ENCODE data around the gene METTL22.

METTL22 gene, protein sequence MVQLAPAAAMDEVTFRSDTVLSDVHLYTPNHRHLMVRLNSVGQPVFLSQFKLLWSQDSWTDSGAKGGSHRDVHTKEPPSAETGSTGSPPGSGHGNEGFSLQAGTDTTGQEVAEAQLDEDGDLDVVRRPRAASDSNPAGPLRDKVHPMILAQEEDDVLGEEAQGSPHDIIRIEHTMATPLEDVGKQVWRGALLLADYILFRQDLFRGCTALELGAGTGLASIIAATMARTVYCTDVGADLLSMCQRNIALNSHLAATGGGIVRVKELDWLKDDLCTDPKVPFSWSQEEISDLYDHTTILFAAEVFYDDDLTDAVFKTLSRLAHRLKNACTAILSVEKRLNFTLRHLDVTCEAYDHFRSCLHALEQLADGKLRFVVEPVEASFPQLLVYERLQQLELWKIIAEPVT

DNA sequence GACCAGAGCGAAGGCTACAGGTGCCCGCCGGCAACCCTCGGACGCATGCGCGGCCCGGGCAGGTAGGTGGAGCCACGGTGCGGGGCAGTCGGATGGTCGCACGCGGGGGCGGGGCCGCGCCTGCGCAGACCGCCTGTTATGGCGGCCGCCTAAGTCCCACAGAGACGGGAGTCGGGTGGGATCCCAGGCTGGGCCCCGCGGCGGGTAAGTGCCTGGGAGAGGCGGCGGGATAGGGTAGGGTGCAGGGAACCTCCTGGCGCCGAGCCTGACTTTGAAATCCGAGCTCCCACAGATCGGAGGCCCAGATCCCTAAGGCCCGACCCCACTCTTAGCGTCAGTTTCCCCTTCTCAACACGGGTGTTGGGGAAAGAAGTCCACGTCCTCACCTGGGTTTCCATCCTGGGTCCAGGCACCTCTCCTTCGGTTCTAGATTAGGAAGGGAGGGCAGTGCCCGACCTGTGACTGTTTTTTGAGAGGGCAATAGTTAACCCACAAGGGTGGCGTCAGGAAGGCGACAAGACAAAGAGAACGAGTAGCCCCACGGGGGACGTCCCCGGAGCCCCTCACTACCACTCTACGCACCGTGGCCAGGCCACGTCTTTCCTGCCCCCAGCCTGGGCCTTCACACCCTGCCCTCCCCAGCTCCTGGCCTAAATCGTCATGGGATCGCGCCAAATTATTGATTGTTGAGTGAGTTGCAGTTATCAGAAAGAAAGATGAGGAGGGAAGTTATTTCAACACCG lies at the start of gene METTL22:
Gene METTL22 (plus strand): TSS at position 127 of the 743 bp plus-strand sequence. CDS start 3,968 bp downstream, outside the sequence.
- TF ChIP-seq, protein P1, sequence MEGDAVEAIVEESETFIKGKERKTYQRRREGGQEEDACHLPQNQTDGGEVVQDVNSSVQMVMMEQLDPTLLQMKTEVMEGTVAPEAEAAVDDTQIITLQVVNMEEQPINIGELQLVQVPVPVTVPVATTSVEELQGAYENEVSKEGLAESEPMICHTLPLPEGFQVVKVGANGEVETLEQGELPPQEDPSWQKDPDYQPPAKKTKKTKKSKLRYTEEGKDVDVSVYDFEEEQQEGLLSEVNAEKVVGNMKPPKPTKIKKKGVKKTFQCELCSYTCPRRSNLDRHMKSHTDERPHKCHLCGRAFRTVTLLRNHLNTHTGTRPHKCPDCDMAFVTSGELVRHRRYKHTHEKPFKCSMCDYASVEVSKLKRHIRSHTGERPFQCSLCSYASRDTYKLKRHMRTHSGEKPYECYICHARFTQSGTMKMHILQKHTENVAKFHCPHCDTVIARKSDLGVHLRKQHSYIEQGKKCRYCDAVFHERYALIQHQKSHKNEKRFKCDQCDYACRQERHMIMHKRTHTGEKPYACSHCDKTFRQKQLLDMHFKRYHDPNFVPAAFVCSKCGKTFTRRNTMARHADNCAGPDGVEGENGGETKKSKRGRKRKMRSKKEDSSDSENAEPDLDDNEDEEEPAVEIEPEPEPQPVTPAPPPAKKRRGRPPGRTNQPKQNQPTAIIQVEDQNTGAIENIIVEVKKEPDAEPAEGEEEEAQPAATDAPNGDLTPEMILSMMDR (IDR thresholded peaks at IDR 0.05; ENCODE audit: low read depth, low read length), result no peak
- peak within 1 kb of the TSS; percentile 77 to 96 for H3K4me3 ChIP-seq (replicated peaks in 1 of 2; ENCODE audit: low read depth in 2 of 2, low read length in 2 of 2)

DNA sequence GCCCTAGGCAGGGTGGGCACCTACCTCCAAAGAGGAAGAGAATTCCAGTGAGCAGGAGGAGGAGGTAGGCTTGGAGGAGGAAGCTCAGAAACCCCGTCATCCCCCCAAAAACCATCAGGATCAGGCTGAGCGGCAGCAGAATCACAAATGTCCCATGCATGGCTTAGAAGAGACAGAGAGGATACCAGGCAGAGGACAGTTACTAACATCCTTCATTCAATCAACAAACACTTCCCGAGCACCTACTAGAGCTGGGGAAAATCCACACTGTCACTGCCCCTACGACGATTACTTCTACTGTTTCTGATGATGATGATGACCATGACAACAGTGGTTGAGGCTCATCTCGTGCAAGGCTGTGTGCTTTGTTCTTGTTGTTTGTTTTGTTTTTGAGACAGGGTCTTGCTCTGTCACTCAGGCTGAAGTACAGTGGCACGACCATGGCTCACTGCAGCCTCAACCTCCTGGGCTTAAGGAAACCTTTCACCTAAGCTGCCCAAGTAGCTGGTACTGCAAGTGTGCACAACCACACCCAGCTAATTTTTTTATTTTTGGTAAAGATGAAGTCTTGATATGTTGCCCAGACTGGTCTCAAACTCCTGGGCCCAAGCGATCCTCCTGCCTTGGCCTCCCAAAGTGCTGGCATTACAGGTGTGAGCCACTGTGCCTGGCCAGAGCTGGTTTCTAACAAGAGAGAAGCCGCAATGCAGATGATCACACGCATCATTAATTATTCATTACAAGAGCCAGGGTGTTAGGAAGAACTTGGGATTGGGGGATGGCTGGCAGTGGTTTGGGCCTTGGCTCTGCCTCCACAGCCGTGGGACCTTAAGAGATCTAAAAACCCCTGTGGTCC lies 49.2 kb upstream of the METTL22 start:
- no peak overlapping the region for H3K4me3 ChIP-seq (replicated peaks in 1 of 2; ENCODE audit: low read depth in 2 of 2, low read length in 2 of 2)
- TF ChIP-seq, protein P1 (IDR thresholded peaks at IDR 0.05; ENCODE audit: low read depth, low read length), result no peak
- no peak for DNase-seq (ENCODE audit: low read depth in 2 of 2)

More for the DNA sequence above, at the start of gene METTL22:
- peak; percentile 86 to 91 for DNase-seq (ENCODE audit: low read depth in 2 of 2)

DNA sequence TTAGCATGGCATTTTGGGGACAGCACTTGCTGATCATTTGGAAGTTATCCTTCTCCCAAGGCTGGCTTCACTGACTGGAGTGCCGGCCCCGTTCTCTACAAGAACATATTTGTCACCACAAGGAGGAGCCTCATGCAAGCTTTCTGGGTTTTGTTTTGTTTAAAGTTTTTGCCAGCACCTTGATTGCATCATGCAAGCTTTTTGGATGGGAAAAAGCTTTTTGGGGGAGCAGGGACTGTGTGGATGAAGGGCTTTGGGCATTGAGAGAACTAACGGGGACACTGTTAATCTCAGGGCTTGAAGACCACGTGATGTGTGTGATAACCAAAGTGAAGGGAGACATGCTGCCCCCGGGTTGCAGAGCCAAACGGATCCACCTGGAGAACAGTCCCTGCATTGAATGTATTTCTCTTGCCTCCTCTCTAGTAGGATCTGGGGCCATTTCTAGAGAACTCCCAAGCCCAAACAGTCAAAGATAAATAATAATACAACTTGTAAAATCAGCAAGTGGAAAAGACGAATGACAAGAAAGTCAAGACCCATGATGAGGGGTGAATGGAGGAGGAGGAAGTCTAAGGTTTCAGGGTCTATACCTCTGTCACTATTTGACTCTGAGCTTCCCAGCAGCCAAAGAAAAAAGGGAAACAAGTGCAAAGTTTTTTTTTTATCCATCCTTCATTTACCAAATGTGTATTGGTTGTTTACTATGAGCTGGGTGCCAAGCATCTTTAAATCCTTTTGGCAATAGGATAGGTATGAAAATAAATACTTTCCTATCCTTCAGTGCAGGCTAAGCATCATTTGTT lies 48.4 kb upstream of the METTL22 start:
- TF ChIP-seq, protein P1 (IDR thresholded peaks at IDR 0.05; ENCODE audit: low read depth, low read length), result peak; percentile 70
- H3K4me3 ChIP-seq (replicated peaks in 1 of 2; ENCODE audit: low read depth in 2 of 2, low read length in 2 of 2), result no peak overlapping the region
- DNase-seq (ENCODE audit: low read depth in 2 of 2), result peak; percentile 65 to 75

DNA sequence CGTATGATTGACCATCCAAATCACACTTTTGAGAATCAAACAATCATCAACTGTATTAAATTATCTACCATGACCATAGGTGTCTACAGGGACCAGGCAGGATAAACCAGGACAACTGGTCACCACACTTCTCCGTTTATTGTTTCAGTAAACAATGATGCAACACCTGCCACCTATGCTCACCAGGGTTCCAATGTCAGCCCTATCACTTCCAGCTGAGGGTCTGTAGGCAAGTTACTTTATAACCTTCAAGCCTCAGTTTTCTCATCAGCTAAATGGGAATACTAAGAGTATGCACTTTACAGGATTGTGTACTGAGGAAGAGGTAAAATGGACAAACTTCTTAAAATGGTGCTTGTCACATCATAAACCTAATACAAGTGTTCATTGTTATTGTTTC lies 46.1 kb upstream of the METTL22 start:
- H3K4me3 ChIP-seq (replicated peaks in 1 of 2; ENCODE audit: low read depth in 2 of 2, low read length in 2 of 2), result no peak overlapping the region
- TF ChIP-seq, protein P1 (IDR thresholded peaks at IDR 0.05; ENCODE audit: low read depth, low read length), result no peak
- DNase-seq (ENCODE audit: low read depth in 2 of 2), result no peak

DNA sequence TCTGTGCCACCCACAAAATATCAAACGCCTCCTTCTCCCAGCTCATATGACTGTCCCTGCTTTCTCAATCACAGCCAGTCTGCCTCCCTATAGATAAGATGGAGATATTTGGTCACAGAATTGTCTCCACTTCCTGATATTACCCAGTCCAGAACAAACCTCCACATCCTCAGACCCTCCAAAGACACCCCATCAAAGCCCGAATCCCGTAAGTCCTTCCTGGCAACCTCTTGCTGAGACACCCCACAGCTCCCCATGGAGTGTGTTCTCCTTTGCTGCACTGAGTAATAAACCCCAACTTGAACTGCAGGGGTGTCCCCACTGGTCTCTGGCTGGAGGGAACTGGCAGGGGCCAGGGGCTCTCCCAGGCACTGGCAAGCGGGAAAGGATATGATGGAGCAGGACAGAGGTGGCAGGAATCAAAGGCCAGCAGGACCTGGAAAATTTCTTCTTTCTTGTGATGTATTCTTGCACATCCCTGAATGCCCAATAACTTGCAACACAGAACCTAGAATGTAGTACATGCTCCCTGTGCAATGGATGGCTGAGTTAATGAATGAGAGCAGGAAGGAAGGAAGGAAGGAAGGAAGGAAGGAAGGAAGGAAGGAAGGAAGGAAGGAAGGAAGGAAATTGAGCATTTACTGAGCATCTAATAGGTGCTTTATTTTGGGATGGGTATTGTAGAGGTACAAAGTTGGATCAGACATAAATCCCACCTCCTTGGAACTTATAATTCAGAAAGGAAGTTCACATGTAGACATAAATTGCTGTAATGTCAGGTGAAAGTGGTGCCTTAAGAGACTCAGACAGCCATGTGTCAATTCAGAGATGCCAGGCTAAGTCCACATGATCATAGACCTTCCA lies 45.1 kb upstream of the METTL22 start:
- no peak overlapping the region for H3K4me3 ChIP-seq (replicated peaks in 1 of 2; ENCODE audit: low read depth in 2 of 2, low read length in 2 of 2)
- no peak for DNase-seq (ENCODE audit: low read depth in 2 of 2)
- TF ChIP-seq, protein P1 (IDR thresholded peaks at IDR 0.05; ENCODE audit: low read depth, low read length), result no peak
